Fibroblast of the aortic adventitia (primary cell): ENCODE results near the gene FRMD1. TPM values are rescaled to one million over a fixed set of nuclear protein-coding genes. Genes with fewer than 3 reads are reported as not detected.
A peak's percentile ranks its signal among the peaks of the same experiment; 100 is the strongest.

Source experiments
- DNase-seq: peaks from one replicate; pipeline ENCODE4 v3.0.0-alpha.2; 2010; ENCODE audit warnings: low read depth
- H3K4me3 ChIP-seq: 2 replicates; pipeline ENCODE4 v1.5.1; 2011; ENCODE audit warnings: low read depth, mild to moderate bottlenecking, control low read depth, low read length, moderate library complexity
- CTCF ChIP-seq: IDR thresholded peaks from 2 replicates; pipeline ENCODE4 v1.5.1; 2011; ENCODE audit warnings: mild to moderate bottlenecking, low read length, control low read depth, inconsistent platforms; ENCODE audit not compliant: insufficient read depth
- total RNA-seq: library from RNA; depleted of rRNA; stranded (reverse); fragments of >200 nt; gene quantifications from 2 replicates; pipeline ENCODE4 v1.2.3, GENCODE V29; 2012; ENCODE audit warnings: low replicate concordance

Gene FRMD1
- total RNA-seq, 1 donor: not detected

DNA sequence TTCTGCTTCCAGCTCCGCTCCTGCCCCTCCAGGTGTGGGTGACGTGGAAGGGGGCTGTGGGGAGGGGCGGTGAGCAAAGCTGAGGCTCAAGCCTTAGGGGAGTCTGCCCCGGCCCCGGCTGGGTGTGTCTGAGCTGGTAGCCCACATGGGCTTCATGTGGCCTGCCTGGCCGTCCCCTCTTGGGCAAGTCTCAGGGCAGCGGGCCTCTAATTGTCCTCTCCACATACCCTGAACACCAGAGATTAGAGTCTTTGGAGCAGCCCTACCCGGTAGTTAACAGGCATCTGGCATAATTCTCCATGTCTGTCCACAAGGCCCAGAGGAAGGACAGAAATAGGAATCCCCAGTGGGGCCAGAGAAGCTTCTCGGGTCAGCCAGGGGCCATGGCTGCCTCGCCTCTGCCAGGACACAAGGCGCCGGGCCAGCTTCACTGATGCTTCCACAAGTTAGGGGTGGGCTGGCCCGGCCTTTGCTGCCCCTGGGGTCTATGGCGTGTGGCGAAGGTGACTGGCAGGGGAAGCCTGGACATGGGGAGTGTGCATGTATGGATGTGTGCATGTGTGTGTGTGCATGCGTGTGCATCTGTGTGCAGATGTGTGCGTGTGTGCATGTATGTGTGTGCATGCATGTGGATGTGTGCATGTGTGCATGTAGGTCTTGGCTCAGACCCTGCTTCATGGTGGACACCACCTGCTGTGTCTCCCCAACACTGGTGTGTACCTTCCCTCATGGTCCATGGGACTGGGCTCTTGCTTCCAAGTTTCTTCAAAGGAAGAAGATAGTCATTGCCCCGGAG is 24.0 kb downstream of the FRMD1 start:
- TF ChIP-seq CTCF: no peak
- DNase-seq: peak; percentile 7
- H3K4me3 ChIP-seq: no peak overlapping the region

GRCh38 chr6:168053957-168054471 is 25.0 kb downstream of the FRMD1 start:
- H3K4me3 ChIP-seq: no peak overlapping the region
- no peak for TF ChIP-seq CTCF
- no peak for DNase-seq

GRCh38 chr6:168053086-168053956 is 25.7 kb downstream of the FRMD1 start:
- no peak overlapping the region for H3K4me3 ChIP-seq
- DNase-seq: no peak
- TF ChIP-seq CTCF: no peak

DNA sequence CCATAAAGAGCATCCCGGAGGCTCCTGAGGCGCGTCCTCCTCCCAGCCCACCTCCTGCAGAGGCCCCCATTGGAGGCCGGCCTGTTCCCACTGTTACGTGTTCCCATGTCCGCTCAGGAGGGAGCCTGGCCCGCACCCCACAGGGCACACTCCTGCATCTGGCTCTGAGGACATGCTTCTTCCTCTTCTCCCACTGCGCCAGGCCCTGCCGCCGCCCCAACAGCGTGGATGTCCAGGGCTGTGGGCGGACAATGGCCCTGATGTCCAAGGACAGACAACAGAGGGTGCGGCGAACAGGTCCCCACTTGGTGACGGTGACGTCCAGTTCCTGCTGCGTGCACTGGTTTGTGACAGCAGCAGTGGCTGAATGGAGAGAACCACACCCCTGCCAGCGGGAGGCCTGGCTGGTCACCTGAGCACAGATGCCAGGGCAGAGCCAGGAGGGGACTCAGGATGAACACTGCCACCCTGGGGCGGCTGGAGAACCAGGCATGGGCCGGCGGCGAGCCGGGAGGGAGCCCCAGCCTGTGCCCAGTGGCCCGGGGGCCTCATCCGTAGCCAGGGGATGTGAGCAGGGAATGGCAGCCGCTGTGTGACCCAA is 26.6 kb downstream of the FRMD1 start:
- no peak for TF ChIP-seq CTCF
- DNase-seq: no peak
- H3K4me3 ChIP-seq: no peak overlapping the region

GRCh38 chr6:168051648-168052047 is 27.4 kb downstream of the FRMD1 start:
- no peak for DNase-seq
- no peak for TF ChIP-seq CTCF
- no peak overlapping the region for H3K4me3 ChIP-seq

DNA sequence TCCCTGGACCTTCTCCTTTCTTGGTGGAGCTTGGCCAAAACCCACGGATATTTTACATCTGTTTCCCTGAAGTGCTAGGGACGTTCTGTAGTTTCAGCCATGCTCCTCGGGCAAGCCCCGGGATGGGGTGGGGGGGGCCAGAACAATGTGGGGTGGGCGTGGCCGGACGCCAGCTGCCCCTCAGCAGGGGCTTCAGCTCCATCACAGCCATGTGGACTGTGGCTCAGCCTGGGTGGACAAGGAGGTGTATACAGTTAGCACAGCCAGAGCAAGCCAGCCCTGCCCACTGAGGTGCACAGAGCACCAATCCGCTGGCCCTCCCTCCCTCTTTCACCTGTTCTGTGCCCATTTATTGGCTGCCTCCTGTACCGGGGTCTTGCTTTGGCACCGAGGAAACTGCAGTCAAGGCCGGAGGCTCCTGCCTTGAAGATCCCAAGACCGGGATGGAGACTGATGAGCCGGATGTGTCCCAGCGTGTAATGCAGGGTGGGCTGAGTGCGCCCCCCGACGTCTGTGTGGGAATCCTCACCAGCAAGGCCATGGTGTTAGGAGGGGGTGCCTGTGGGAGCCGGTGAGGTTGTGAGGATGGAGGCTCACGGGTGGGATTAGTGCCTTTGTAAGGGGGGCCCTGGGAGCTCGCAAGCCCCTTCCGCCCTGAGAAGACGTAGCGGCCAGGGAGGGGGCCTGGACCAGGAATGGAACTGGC is 28.0 kb downstream of the FRMD1 start:
- DNase-seq: no peak
- no peak overlapping the region for H3K4me3 ChIP-seq
- TF ChIP-seq CTCF: no peak
